K562 (cell line): ENCODE results near the gene BRWD1. TPM values are rescaled to one million over a fixed set of nuclear protein-coding genes. Genes with fewer than 3 reads are reported as not detected.

Source experiments
- ATAC-seq: fragments of 200-7000 bp; cut with Tn5 transposase; 3 replicates; pipeline ENCODE4 v1.9.1; 2020; ENCODE audit warnings: moderate library complexity
- BruUV-seq: library from RNA; stranded (reverse); fragments of 400-500 nt; replicated peaks from 2 replicates; lab custom pipeline; 2021; lab: Mats Ljungman, UMichigan
- CTCF ChIA-PET: fragments of 300-600 bp; formaldehyde crosslinking; extraction: SDS; loops from one replicate; lab custom pipeline; 2021; ENCODE audit warnings: low intra/inter-chr PET ratio; lab: Yijun Ruan, JAX
- POLR2A ChIA-PET: fragments of 300-600, 350-650 bp; sonication (Branson Sonifier 250); formaldehyde crosslinking; extraction: SDS; loops from one replicate; lab custom pipeline; 2021; ENCODE audit warnings: antibody characterized with exemption, inconsistent platforms; lab: Yijun Ruan, JAX
- DNase-seq, 4 experiments: peaks; one replicate each; pipeline versions ENCODE4 v3.0.0 to v3.0.0-alpha.2; 2011 to 2018; ENCODE audit warnings: low spot score in 3 of 4, mixed read lengths in 3 of 4; ENCODE audit errors: extremely low read depth in 1 of 4
- FAIRE-seq: peaks from 2 replicates; lab custom pipeline; 2011; peaks lifted over from hg19 to GRCh38; lab: Jason Lieb, UNC
- H2AFZ ChIP-seq: 2 replicates; pipeline ENCODE4 v1.6.0; 2011; ENCODE audit warnings: low read depth, low read length, control low read depth, inconsistent platforms
- H3K27ac ChIP-seq: fragments of 200-600 bp; 3 replicates; pipeline ENCODE4 v1.8.0; 2011; ENCODE audit warnings: low read depth, mild to moderate bottlenecking, control low read depth, inconsistent platforms, low read length, moderate library complexity, mixed read lengths; ENCODE audit errors: extremely low read depth
- H3K27me3 ChIP-seq, 2 experiments: fragments of 300-600 bp in 1 of 2; 2 replicates in 1 of 2; 3 replicates in 1 of 2; pipeline versions ENCODE4 v1.6.0 to v1.8.0; 2011; ENCODE audit warnings: inconsistent platforms in 2 of 2, low read length in 2 of 2, mild to moderate bottlenecking in 1 of 2, mixed read lengths in 1 of 2, moderate library complexity in 1 of 2; ENCODE audit not compliant: control insufficient read depth in 2 of 2, insufficient read depth in 2 of 2
- H3K36me3 ChIP-seq: fragments of 300-600 bp; 3 replicates; pipeline ENCODE4 v1.8.0; 2011; ENCODE audit warnings: mild to moderate bottlenecking, low read length, inconsistent platforms; ENCODE audit not compliant: control insufficient read depth, insufficient read depth
- H3K4me1 ChIP-seq, 2 experiments: fragments of 200-600 bp in 1 of 2; replicated peaks in 1 of 2; 2 replicates in 1 of 2; 3 replicates in 1 of 2; pipeline versions ENCODE4 v1.5.1 to v1.8.0; 2011; ENCODE audit warnings: inconsistent platforms in 2 of 2, low read length in 2 of 2, mild to moderate bottlenecking in 1 of 2, mixed read lengths in 1 of 2, moderate library complexity in 1 of 2; ENCODE audit not compliant: control insufficient read depth in 2 of 2, insufficient read depth in 2 of 2
- H3K4me2 ChIP-seq: 2 replicates; pipeline ENCODE4 v1.6.1; 2011; ENCODE audit warnings: low read length, control low read depth, inconsistent platforms, mixed read lengths; ENCODE audit not compliant: insufficient read depth
- H3K4me3 ChIP-seq: fragments of 200-600 bp; sonication (generic), shearing (Covaris generic); 2 replicates; pipeline ENCODE4 v1.5.1; 2016; ENCODE audit warnings: control low read depth, inconsistent platforms
- H3K79me2 ChIP-seq: fragments of 200-600 bp; 3 replicates; pipeline ENCODE4 v1.8.0; 2011; ENCODE audit warnings: low read length, inconsistent platforms; ENCODE audit not compliant: control insufficient read depth, insufficient read depth
- H3K9ac ChIP-seq, 2 experiments: 2 replicates each; pipeline versions ENCODE4 v1.6.0 to v1.6.1; 2011; ENCODE audit warnings: low read depth in 2 of 2, low read length in 2 of 2, control low read depth in 1 of 2, inconsistent platforms in 1 of 2, mild to moderate bottlenecking in 1 of 2, mixed read lengths in 1 of 2; ENCODE audit not compliant: insufficient read depth in 1 of 2
- H3K9me1 ChIP-seq: one replicate; pipeline ENCODE4 v1.6.0; 2011; ENCODE audit warnings: inconsistent platforms, mild to moderate bottlenecking, low read length, moderate library complexity; ENCODE audit not compliant: control insufficient read depth, insufficient read depth
- H3K9me3 ChIP-seq: replicated peaks from 2 replicates; pipeline ENCODE4 v1.5.1; 2011; ENCODE audit warnings: low read depth, low read length, inconsistent platforms; ENCODE audit not compliant: control insufficient read depth, insufficient read depth
- H4K20me1 ChIP-seq: replicated peaks from 2 replicates; pipeline ENCODE4 v1.6.1; 2011; ENCODE audit warnings: low read length, inconsistent platforms, mixed read lengths; ENCODE audit not compliant: control insufficient read depth, insufficient read depth
- CAMTA2 ChIP-seq: fragments of 250-450 bp; sonication (Bioruptor Pico); conservative IDR thresholded peaks from 2 replicates; pipeline ENCODE4 v1.5.1; 2022
- CEBPB ChIP-seq: fragments of 450-650 bp; IDR thresholded peaks from 2 replicates; pipeline ENCODE4 v1.6.1; 2016; ENCODE audit warnings: missing genetic modification characterization, missing compliant biosample characterization
- CEBPG ChIP-seq, 3 experiments: fragments of 200-800 bp in 1 of 3; sonication (Bioruptor generic) in 1 of 3; sonication (generic) in 1 of 3; formaldehyde crosslinking in 1 of 3; IDR thresholded peaks in 2 of 3; conservative IDR thresholded peaks in 1 of 3; 2 replicates each; pipeline versions ENCODE4 v1.6.1 to v1.8.0; 2016 to 2022; ENCODE audit warnings: missing compliant biosample characterization in 2 of 3, missing genetic modification characterization in 2 of 3, mild to moderate bottlenecking in 1 of 3, missing genetic modification reagents in 1 of 3
- CHD4 ChIP-seq: fragments of 200-600 bp; sonication (generic); IDR thresholded peaks from 3 replicates; pipeline ENCODE4 v1.6.1; 2012; ENCODE audit warnings: low read depth, mild to moderate bottlenecking, mixed read lengths, low read length, inconsistent platforms; ENCODE audit not compliant: insufficient read depth, insufficient replicate concordance, poor library complexity, severe bottlenecking
- CREB1 ChIP-seq, 2 experiments: sonication (generic) in 1 of 2; formaldehyde crosslinking in 1 of 2; IDR thresholded peaks; 2 replicates each; pipeline versions ENCODE4 v1.6.1 to v1.8.0; 2012 to 2022; ENCODE audit warnings: inconsistent platforms in 1 of 2, mild to moderate bottlenecking in 1 of 2, missing genetic modification reagents in 1 of 2, moderate library complexity in 1 of 2
- ETV1 ChIP-seq: fragments of 450-650 bp; conservative IDR thresholded peaks from 2 replicates; pipeline ENCODE4 v1.6.1; 2016; ENCODE audit warnings: missing genetic modification characterization, control low read depth, low read depth, missing compliant biosample characterization
- KLF1 ChIP-seq: fragments of 450-650 bp; IDR thresholded peaks from 2 replicates; pipeline ENCODE4 v1.6.1; 2016; ENCODE audit warnings: missing genetic modification characterization, missing compliant biosample characterization
- MAX ChIP-seq: sonication (generic); formaldehyde crosslinking; IDR thresholded peaks from 2 replicates; pipeline ENCODE4 v1.9.0; 2022; ENCODE audit warnings: mild to moderate bottlenecking, missing genetic modification reagents
- NR2C1 ChIP-seq, 2 experiments: fragments of 450-650 bp; IDR thresholded peaks; 2 replicates each; pipeline ENCODE4 v1.6.1; 2017; ENCODE audit warnings: mild to moderate bottlenecking in 2 of 2, antibody characterized with exemption in 1 of 2, inconsistent platforms in 1 of 2, missing compliant biosample characterization in 1 of 2, missing genetic modification characterization in 1 of 2
- SIX5 ChIP-seq, 2 experiments: IDR thresholded peaks; 2 replicates each; pipeline ENCODE4 v1.6.1; 2011; ENCODE audit warnings: low read length in 2 of 2, borderline replicate concordance in 1 of 2, low read depth in 1 of 2, mild to moderate bottlenecking in 1 of 2, moderate library complexity in 1 of 2; ENCODE audit not compliant: insufficient read depth in 1 of 2
- ZFP1 ChIP-seq: fragments of 450-650 bp; formaldehyde crosslinking; IDR thresholded peaks from 2 replicates; pipeline ENCODE4 v1.4.0; 2020; ENCODE audit warnings: mild to moderate bottlenecking, mixed read lengths
- ZNF12 ChIP-seq: sonication (generic); formaldehyde crosslinking; IDR thresholded peaks from 2 replicates; pipeline ENCODE4 v1.4.0; 2020; ENCODE audit warnings: mild to moderate bottlenecking, missing genetic modification reagents
- ZNF217 ChIP-seq: sonication (generic); formaldehyde crosslinking; IDR thresholded peaks from 2 replicates; pipeline ENCODE4 v1.8.0; 2022; ENCODE audit warnings: mild to moderate bottlenecking, missing genetic modification reagents
- ZNF445 ChIP-seq: fragments of 250-450 bp; sonication (Bioruptor Pico); IDR thresholded peaks from 2 replicates; pipeline ENCODE4 v1.4.0; 2020; ENCODE audit warnings: low read depth, mild to moderate bottlenecking, moderate library complexity
- WGBS: fragments of 100-300 bp; shearing (Covaris generic); methylation state at CpG from one replicate; pipeline ENCODE4 v1.1.6; 2016; ENCODE audit warnings: low coverage, mixed read lengths; ENCODE audit not compliant: insufficient coverage; ENCODE audit errors: missing lambda C conversion rate; 5-methylcytosine and 5-hydroxymethylcytosine counted together
- in situ Hi-C: fragments of 300-500 bp; cut with MboI; formaldehyde crosslinking; loops from 4 replicates; pipeline ENCODE4 v1.15.0; 2018; ENCODE audit warnings: inconsistent platforms, mixed read lengths
- intact Hi-C: fragments of 100-400 bp; cut with micrococcal nuclease; formaldehyde crosslinking; loops from 2 replicates; pipeline ENCODE4 v1.14.2; 2022
- polyA plus RNA-seq, 8 experiments: library from polyadenylated mRNA; depleted of rRNA in 4 of 8; stranded (reverse) in 5 of 8; unstranded in 3 of 8; fragments of >200 nt; fragmentation: Nextera tagmentation in 2 of 8; fragmentation: Illumina TruSeq in 1 of 8; extraction: Ambion mirVana in 2 of 8; extraction: Trizol in 1 of 8; gene quantifications; 2 replicates each; pipeline versions ENCODE4 v1.2.1 to v1.2.3, GENCODE V29; 2011 to 2014; ENCODE audit warnings: inconsistent platforms in 1 of 8, missing spikeins in 1 of 8
- total RNA-seq, 7 experiments: library from RNA; depleted of rRNA in 6 of 7; stranded (reverse); fragments of >200 nt in 6 of 7; fragmentation: Illumina TruSeq in 2 of 7; extraction: Trizol in 2 of 7; gene quantifications; 2 replicates each; pipeline versions ENCODE4 v1.2.1 to v1.2.3, GENCODE V29; 2011 to 2021; ENCODE audit warnings: low replicate concordance in 1 of 7

Gene BRWD1
- total and polyA plus RNA-seq, 9 of the 15 experiments (the other 6 are each of a cell fraction or from before 2014, with no cell fraction given) = 10.1 to 60.2 (median 34.1) TPM

DNA sequence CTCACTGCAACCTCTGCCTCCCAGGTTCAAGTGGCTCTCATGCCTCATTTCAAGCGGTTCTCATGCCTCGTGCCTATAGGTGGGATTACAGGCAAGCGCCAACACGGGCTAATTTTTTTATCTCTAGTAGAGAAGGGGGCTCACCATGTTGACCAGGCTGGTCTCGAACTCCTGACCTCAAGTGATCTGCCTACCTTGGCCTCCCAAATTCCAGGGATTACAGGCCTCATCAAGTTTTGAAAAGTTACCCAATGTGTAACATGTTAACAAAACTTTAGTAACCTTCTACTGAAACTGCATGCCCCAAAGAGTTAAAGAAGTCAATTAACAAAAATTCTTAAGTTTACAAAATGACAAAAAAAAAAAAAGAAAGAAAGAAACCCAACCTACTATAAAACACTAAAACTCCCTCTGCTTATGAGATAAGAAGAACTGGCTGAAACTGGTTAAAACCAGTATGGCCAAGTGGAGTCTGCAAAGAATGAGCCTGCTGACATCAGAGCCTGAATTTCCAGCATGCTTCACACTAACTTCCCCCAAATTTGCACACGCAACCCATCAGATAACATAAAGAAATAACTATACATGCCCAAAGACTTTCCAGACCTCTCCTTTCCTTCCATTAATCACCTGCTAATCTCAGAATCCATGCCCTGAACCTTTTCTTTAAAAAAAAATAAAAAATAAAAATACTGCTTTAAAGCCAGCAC, 104.7 kb downstream of the BRWD1 start (continued):
- TF ChIP-seq KLF1 (no peak), NR2C1 (IDR thresholded peaks at IDR 0.05) (no peak; the same call in 1 of the 2 replicates), NR2C1 (tag; IDR thresholded peaks at IDR 0.05) (peak; percentile 70), CAMTA2 (CRISPR knock-in tag) (no peak)

DNA sequence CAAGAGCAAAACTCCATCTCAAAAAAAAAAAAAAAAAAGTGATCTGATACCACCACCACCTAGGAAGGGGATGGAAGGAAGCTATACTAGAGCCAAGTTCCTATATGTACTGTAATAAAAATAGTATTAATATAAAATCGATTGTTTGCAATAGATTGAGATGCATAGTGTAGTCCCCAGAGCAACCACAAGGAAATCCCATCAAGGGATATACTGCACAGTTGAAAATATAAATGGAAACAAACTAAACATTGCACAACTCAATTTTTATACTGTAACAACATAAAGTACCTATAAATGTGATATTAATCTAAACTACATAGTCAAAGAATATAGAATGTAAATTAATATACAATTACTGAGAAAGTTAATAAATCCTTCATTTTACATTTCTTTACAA, 109.3 kb downstream of the BRWD1 start:
- POLR2A ChIA-PET = no interaction called here
- no TSS peak for BruUV-seq
- Histone ChIP-seq H3K79me2 (no peaks in the 10 kb centered on the region), H3K4me1 (peaks cover 0 to 7% of the 10 kb centered on the region in 2 experiments; a peak in 3 of 5 replicates), H3K27ac (no peak overlapping the region), H4K20me1 (no peaks in the 10 kb centered on the region), H3K9ac (no peak overlapping the region), H3K4me2 (no peak overlapping the region), H3K36me3 (peaks cover 85% of the 10 kb centered on the region), H3K4me3 (no peak overlapping the region), H3K9me3 (no peaks in the 10 kb centered on the region), H3K27me3 (no peaks in the 10 kb centered on the region), H3K9me1 (no peaks in the 10 kb centered on the region), H2AFZ (no peak overlapping the region)
- FAIRE-seq = no peak
- TF ChIP-seq CEBPB (peak; percentile 37; the same call in 1 of the 2 replicates), MAX (CRISPR knock-in tag) (no peak), ZNF445 (CRISPR knock-in tag) (no peak), ZNF217 (CRISPR knock-in tag) (no peak), ZNF12 (no peak), CHD4 (no peak), CREB1 (IDR thresholded peaks at IDR 0.05) (no peak), CREB1 (CRISPR knock-in tag; IDR thresholded peaks at IDR 0.05) (no peak), ZFP1 (CRISPR knock-in tag) (no peak), CEBPG (CRISPR knock-in tag; IDR thresholded peaks at IDR 0.05) (no peak), CEBPG (tag; conservative IDR thresholded peaks at IDR 0.05 in 1 of 2, IDR thresholded peaks at IDR 0.05 in 1 of 2) (0 out of 4 replicates have a peak, but pooled peaks of 1 of the 2 experiments have one; percentile 18), ETV1 (tag) (no peak), SIX5 (IDR thresholded peaks at IDR 0.05; ENCODE audit: borderline replicate concordance in 1 of 2, insufficient read depth in 1 of 2, low read depth in 1 of 2, low read length in 2 of 2) (no peak)
- peak in 1 of 4 experiments; percentile 21 for DNase-seq
- CTCF ChIA-PET = no interaction called here
- 67% methylated on average over 1 of the region's 1 CpG for WGBS
- intact Hi-C loops = no loop called here
- in situ Hi-C loops = no loop called here
- no peak for ATAC-seq
